A673 (cell line): ENCODE data around the gene ASCL4.

Experiments used
- CTCF ChIP-seq: fragments of 300-800, 200-600 bp; sonication (generic); conservative IDR thresholded peaks from 2 replicates; pipeline ENCODE4 v1.5.1; 2017; ENCODE audit warnings: low read depth, mild to moderate bottlenecking, antibody characterized with exemption, low read length, moderate library complexity, mixed read lengths
- EZH2 ChIP-seq: fragments of 200-600 bp; sonication (generic); IDR thresholded peaks from 2 replicates; pipeline ENCODE4 v1.6.1; 2017; ENCODE audit warnings: borderline replicate concordance, low read depth, mild to moderate bottlenecking, mixed read lengths, antibody characterized with exemption, low read length; ENCODE audit not compliant: poor library complexity, severe bottlenecking

DNA sequence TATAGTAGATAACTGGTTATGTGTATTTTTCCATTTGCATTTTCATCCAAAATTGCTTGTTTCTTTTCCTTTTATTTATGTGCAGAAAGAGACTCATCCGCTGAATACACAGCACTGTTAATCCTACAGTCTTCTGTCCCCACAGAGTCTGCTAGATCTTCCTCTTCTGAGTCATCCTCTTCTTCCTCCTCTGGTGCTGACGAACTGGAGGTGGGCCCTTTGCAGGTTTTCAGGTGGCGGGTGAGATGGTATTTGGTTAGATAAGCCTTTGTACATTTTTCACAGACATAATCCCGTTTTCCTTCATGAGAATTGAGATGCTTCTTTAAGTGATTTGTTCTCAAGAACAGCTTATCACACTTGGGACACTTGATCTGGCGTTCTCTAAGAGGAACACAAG lies 40.4 kb upstream of the ASCL4 start:
- TF ChIP-seq CTCF = no peak
- TF ChIP-seq EZH2 = no peak
